ENCODE data around the gene RNF186.
"Not testable (repeated sequence)": the region's sequence is repeated elsewhere in the genome, so short reads cannot be mapped to it uniquely, and the experiment has no call there.

Gene RNF186, protein sequence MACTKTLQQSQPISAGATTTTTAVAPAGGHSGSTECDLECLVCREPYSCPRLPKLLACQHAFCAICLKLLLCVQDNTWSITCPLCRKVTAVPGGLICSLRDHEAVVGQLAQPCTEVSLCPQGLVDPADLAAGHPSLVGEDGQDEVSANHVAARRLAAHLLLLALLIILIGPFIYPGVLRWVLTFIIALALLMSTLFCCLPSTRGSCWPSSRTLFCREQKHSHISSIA

DNA sequence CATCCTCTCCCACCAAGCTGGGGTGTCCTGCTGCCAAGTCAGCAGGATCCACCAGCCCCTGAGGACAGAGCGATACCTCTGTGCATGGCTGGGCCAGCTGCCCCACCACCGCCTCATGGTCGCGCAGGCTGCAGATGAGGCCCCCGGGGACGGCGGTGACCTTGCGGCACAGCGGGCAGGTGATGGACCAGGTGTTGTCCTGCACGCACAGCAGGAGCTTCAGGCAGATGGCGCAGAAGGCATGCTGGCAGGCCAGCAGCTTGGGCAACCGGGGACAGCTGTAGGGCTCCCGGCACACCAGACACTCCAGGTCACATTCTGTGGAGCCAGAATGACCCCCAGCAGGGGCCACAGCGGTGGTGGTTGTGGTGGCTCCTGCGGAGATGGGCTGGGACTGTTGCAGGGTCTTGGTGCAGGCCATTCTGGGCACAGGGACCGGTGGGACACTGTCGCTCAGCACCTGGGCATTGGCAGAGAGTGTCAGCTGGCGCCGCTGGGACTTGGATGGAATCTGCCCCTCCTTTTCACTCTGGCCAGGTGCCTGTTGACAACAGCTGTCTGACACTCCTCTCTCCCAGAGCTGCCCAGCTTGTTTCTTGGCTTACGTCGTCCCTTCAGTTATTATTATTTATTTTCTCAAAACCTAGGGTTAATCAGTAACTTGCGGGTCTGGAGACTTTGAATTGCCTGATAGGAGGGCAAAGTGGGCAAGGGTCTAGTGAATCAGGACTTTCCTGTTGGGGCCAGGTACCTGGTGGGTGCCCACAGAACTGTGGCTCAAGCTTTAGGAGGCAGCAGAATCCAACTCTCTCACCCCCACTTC lies at the start of gene RNF186:
TSS of gene RNF186 (minus strand) at position 603 of the 823 bp plus-strand sequence. CDS start at position 421, 182 bp downstream.
- DNase-seq (ENCODE audit: low spot score) = no peak

DNA sequence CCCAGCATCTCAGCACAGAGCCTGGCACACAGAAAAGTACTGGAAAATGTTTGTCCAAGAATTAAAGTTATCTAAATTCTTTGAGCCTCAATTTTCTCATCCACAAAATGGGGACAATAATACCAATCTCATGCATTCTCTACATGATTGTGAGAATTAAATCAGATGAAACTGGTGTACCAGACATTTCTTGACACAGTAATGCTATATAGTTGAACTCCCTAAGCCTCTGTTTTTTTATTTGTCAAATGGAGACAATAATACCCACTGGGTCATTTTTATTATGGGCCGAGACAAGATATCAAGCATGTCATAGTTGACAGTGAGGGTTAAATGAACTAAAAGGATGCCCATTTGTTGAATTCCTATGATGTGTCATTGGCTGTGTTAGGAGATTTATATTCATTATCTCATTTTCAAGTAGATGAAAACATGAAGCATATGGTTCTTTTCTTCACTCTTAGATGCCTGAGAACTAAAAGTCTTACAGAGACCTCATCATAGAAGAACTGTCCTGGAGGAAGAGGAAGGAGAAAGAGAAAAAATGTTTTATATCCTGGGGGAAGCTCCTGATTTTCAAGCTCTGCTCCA lies 49.6 kb upstream of the RNF186 start:
- DNase-seq (ENCODE audit: low spot score) = no peak

DNA sequence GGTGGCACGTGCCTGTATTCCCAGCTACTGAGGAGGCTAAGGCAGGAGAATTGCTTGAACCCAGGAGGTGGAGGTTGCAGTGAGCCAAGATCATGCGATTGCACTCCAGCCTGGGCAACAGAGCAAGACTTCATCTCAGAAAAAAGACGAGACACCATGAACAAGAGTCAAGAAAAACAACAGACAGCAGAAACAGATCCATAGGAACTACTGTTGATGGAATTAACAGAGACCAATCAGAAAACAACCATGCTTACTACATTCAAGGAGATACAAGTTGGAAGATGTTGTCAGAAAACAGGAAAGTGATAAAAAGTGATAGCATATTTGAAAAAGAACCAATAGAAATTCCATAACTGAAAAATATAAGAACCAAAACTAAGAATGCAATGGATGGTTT lies 47.9 kb upstream of the RNF186 start:
- no peak for DNase-seq (ENCODE audit: low spot score)

DNA sequence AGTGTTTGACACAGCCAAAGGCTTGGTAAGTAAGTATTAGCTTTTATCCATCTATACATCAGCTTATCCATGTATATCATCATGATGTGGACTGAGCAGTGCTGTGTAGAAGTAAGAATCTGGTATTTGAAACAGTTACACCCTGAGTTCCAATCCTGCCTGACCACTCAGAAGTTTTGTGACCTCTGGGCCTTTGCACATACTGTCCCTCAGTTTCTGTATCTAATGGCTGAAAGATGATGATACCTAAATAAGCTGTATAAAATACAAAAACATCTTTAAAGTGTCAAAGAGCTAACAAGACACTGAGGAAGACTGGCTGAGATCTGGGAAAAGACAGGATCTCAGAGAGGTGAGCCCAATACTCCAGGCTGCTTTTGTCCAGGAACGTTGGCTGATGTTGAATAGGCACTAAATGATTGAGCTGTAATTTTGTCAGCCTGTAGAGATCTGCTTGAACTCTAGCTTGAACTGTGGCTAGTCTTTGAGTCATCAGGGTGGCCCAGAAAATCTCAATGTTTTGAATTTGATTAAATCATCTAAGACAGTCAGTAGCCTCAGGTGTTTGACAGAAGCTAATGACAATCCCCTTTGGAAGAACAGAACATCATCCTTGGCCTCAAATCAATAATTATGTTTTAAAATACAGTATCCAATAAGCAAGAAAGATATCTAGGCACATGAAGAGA lies 46.9 kb upstream of the RNF186 start:
- DNase-seq (ENCODE audit: low spot score) = no peak

DNA sequence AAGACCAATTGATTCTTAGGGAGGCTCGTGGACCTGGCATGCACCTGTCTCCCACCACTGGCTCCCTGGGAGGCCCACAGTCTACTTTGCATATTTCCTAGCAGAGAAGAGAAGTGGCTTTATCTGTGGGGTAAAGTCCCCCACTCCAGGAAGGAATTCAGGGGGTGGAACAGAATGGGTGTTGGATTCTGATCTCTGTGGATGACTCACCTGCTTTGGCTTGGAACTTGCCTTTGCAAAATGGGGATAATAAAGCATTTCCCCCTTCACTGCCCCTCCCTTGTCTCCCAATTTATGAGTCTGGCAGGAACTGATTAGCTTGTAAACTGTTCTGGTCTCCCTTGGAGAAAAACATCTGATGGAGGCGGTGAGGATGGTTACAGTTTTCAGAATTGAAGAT lies 46.0 kb upstream of the RNF186 start:
- no peak for DNase-seq (ENCODE audit: low spot score)

DNA sequence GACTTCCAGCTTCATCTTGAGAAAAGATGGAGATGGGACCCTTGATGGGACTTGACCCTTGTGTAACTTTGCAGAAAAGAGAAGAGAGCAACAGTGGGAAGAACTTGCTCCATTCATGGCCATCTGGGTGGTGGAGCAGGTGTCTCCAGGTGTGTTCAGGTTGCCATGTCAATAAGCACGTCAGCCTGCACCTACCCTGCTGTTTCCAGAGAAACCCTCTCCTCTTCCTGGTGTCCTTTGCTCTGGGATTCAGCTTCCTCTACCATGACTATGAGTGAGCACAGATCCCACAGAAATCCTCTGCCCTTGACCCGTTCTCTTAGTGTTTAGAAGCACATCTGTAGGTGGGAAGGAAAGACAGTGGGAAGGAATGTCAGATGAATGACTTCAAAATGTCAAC lies 45.3 kb upstream of the RNF186 start:
- no peak for DNase-seq (ENCODE audit: low spot score)

DNA sequence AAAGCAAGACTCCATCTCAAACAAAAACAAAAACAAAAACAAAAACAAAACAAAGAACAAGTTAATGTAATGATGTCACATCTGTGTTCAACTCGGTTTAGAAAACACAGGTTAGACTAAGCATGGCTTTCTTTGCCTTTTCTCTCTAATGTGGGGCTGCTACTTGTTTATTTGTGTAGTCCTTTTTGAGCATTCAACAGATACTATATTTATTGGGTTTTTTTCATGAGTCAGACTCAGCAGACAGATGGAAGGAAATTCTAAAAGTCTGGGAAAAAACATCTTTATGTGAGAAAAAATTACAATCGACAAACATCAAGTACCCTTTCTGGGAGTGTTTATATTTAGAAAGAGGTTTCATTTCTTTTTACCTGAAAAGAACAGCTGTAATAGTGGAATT lies 44.8 kb upstream of the RNF186 start:
- no peak for DNase-seq (ENCODE audit: low spot score)

DNA sequence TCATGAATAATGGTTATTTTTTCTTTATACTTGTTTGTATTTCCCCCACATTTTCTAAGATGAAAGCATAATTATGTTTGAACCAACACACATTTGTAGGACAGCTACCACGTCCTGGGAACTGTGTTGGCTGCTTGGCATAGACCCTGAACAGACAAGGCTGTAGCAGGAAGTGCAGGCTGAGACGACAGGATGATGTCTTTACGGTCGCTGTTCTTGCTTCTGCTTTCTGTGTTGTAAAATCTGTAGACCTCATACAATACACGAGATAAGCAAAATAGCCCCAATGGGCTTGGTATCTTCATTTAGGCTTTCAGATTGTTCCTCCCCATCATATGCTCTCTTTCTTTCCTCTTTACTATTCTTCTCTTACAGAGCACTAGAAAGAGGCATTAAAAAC lies 43.8 kb upstream of the RNF186 start:
- DNase-seq (ENCODE audit: low spot score) = no peak

DNA sequence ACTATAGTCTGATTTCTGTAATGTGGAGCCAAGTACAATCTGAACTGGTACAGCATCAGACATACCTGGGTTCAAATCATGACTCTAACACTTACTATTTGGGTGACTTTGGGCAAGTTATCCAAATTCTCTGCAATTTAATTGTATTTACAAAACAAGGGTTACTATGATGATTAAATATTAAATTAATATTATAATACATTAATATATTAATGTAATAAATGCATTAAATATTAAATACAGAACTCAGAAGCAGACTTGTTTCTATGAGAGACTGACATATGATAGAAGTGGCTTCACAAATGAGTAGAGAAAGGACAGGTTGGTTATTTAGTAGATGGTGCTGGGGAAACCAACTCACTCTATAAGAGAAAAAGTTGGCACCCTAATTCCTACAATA lies 39.8 kb upstream of the RNF186 start:
- no peak for DNase-seq (ENCODE audit: low spot score)

DNA sequence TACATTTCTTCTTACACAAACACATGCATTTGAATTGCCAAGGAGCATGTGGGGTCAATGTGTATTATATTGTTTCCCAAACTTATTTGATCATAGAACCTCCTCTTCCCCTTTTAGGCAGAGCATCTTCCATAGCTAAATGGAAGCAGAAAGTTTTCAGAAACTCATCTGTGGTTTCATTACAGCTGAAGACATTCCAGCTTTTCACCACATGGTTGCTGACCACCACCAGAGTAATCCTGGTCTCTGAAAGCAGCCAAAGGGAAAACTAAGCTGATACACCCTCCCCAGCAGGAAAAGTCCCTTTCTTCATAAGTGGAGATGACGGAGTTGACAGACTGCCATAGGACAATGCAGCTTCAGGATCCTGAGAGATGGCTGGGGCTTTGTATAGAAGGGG lies 37.0 kb upstream of the RNF186 start:
- no peak for DNase-seq (ENCODE audit: low spot score)

DNA sequence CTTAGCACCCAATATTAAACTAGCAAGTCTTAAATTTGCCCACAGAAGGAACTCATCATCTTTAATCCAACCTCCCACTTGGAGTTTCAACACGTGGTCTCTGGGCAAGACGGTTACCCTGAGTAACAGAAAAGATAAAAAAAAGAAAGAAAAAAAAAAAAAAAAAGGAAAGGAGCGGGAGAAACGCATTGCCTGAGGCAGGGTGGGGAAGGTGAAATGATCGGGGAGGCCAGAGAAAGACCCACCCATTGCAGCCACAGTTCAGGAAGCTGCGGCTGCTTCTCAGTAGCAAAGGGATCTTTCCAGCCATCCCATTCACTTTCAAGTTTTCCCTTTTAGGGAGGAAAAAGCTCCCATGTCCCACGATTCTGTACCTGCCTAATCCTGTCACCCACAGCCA lies 35.1 kb upstream of the RNF186 start:
- DNase-seq (ENCODE audit: low spot score) = no peak

DNA sequence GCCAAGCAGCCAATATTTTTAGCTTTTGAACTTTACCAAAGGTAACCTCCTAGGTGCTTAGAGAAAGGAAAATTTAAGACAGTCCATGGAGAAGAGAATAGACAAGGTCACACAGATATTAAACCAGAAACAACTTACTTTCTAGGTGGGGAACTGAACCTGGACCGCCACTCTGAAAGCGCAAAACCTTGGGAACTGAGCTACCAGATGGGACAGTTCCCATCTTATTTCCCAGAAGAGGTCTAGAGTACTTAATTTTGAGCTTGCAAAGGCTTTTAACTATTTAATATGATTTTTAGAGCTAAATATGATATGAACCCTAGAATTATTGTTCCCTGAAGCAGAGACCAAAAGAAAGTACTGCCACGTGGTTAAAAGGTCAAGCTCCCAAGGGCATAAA lies 34.2 kb upstream of the RNF186 start:
- not testable (repeated sequence) for DNase-seq (ENCODE audit: low spot score)

DNA sequence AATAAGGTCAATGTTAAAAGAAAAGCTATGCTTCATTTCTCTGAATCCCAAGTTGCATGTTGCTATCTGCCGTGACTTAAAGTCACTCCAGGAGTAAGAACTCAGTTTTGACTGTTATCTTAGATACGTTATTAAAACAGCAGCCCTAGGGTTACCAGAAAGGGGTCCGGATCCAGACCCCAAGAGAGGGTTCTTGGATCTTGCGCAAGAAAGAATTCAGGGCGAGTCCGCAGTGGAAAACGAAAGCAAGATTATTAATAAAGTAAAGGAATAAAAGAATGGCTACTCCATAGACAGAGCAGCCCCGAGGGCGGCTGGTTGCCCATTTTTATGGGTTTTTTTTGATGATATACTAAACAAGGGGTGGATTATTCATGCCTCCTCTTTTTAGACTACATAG lies 32.3 kb upstream of the RNF186 start:
- not testable (repeated sequence) for DNase-seq (ENCODE audit: low spot score)

DNA sequence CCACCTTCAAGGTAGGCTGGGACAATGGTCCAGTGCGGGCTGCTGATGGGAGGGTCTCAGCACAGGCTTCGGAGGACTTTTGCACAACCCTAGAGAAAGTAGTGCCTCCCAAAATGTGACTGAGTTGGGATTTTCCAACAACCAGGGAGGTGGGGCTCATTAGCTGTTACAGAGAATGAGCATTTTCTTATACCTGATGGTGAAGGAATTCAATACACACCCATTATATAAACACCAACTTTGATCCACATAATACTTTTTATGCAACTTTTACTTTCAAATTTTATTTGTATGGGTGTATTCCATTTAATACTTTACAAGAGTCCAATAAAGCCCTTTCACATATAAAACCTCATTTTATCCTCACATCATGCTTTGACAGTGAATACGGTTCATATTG lies 31.3 kb upstream of the RNF186 start:
- no peak for DNase-seq (ENCODE audit: low spot score)

DNA sequence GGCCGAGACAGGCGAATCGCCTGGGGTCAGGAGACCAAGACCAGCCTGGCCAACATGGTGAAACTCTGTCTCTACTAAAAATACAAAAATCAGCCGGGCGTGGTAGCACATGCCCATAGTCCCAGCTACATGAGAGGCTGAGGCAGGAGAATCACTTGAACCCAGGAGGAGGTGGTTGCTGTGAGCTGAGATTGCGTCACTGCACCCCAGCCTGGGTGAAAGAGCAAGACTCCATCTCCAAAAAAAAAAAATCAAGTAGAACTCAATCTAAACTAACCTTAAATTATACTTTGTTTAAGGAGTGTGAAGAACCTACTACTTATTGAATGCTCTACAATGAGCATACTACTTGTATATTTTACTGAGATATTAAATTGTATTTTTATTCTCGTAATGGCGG lies 30.5 kb upstream of the RNF186 start:
- no peak for DNase-seq (ENCODE audit: low spot score)

DNA sequence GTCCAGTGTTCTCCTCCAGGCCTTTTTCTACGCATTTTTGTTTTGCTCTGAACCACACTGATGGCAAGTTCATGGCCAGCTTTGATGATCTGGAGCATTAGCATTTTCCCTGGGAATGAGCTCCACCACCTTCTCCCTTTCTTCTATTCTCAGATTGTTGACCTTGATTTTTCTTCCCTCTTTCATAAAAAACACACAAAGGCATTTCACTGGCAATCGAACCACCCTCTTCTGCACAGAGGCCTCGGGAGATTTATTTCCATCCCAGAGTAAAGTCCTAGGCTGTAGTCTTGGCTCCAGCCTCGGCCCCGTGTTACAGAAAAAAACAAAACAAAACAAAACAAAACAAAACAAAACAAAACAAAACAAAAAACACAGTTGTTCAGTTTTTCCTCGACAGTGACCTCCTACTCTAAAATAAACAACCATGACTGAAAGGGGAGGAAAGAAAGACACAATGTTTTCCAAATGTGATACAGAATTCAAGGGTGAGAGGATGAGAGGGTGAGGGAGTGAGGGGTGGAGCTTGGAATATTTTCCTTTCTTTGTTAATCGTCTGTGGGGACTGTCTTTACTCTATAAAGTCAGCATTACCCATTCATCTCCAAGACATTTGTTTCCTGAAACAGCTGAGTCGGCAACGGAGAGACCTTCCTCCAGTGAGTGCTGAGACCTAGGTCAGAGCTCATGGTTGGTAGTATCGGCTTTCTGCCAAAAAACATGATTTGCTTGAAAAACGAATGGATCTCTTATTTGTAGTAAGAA lies 29.8 kb upstream of the RNF186 start:
- DNase-seq (ENCODE audit: low spot score) = no peak

DNA sequence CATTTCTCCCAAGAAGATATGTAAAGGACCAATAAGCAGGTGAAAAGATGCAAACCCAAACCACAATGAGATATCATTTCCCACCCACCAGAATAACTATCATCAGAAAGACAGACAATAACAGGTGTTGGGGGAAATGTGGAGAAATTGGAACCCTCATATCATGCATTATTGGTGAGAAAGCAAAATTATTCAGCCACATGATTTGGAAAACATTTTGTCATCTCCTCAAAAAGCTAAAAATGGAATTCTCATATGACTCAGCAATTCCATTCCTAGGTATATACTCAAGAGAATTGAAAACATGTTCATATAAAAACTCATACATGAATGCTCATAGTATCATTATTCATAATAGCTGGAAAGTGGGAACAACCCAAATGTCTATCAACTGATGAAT lies 25.1 kb upstream of the RNF186 start:
- no peak for DNase-seq (ENCODE audit: low spot score)

DNA sequence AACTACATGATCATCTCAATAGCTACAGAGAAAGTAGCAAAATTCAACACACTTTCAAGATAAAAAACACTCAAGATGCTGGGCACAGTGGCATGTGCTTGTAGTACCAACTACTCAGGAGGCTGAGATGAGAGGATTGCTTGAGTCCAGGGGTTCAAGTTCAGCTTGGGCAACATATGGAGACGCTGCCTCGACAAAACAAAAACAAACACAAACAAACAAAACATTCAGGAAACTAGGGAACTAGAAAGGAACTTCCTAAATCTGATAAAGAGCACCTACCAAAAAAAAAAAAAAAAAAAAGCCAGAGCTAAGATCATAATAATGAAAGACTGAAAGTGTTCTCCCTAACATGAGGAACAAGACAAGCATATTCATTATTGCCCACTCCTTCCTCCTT lies 22.8 kb upstream of the RNF186 start:
- DNase-seq (ENCODE audit: low spot score) = no peak

DNA sequence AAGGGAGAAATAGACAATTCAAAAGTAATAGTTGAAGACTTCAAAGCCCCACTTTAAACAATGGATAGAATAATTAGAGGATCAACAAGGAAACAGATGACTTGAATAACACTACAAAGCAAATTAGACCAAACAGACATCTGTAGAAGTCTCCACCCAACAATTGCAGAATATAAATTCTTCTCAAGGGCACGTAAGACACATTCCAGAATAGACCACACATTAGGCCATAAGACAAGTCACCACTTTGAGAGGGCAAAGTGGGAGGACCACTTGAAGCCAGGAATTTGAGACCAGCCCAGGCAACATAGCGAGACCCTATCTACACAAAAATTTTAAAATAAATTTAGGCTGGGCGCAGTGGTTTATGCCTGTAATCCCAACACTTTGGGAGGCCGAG lies 20.5 kb upstream of the RNF186 start:
- DNase-seq (ENCODE audit: low spot score) = no peak

DNA sequence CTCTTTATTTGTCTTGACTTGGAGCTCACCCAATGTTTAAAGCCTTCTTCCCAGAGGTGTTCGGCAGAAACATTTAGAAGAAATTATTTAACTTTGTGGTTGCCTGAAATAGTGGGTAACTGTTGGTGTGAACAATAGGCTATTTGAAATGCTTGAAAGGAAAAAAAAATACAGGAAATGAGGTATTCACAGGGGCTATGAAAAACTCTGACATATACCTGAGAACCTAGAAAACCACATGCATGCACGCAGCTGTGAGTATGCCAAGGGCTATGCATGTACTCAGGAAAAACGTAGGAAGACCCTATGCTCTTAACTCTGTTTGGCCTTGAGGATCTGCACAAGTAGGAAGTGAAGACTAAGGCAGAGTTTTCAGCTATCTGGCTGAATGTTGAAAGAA lies 16.4 kb upstream of the RNF186 start:
- DNase-seq (ENCODE audit: low spot score) = no peak

DNA sequence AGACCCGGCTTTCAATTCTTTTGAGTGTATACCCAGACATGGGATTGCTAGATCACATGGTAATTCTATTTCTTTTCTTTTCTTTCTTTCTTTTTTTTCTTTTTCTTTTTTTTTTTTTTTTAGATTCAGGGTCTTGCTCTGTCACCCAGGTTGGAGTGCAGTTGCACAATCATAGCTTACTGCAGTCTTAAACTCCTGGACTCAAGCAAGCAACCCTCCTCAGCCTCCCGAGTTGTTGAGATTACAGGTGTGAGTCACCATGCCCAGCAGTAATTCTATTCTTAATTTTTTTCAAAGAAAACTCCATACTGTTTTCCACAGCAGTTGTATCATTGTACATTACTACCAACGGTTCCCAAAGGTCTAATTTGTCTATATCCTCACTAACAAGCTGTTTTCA lies 13.5 kb upstream of the RNF186 start:
- DNase-seq (ENCODE audit: low spot score) = no peak

DNA sequence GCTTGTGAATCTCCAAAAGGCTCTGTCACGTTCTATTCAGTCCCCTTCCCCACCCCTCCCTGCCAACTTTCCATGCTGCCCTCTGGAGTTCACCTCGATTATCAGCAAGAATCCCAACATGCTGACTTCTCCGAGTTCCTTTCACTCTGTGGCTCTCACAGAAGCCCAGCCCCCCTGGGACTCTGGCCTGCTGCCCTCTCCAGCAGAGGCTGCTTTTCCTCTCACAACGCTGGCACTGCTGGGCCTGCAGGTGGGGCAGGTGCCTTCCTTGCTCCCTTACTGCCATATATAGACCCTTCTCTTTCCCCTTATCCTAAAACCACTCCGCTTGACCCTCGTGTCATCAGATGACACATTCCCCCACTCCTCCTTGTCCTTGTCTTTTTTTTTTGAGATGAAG lies 10.2 kb upstream of the RNF186 start:
- no peak for DNase-seq (ENCODE audit: low spot score)
